ENCODE measurements around the gene UBE2E2. TPM values are rescaled to one million over a fixed set of nuclear protein-coding genes. Genes with fewer than 3 reads are reported as not detected.

The UBE2E2 gene
- total and polyA plus RNA-seq, 2 donors (not counting 1 experiment from before 2014, with no cell fraction given): 16.0 to 45.0 TPM

- Mint-ChIP-seq H3K27me3 (no peaks in the 10 kb centered on the region), H3K27ac (no peak overlapping the region), H3K4me1 (peaks cover 31% of the 10 kb centered on the region), H3K9me3 (ENCODE audit: insufficient read depth) (peaks cover 3% of the 10 kb centered on the region), H3K4me3 (no peak overlapping the region)
- H3K27me3 ChIP-seq (replicated peaks in 1 of 4; ENCODE audit: control extremely low read depth in 1 of 4, control insufficient read depth in 3 of 4, insufficient read depth in 4 of 4, low read length in 3 of 4): no peaks in the 10 kb centered on the region
- ChIA-PET CTCF (no interaction called here), POLR2A (interaction anchor here (0.6 kb wide), 1 partner anchor 479 kb away, joined by 3 read pairs; no protein-coding TSS in a partner anchor)
- H3K9ac ChIP-seq (ENCODE audit: low read length): no peak overlapping the region
- ATAC-seq (ENCODE audit: low read depth) (no peak), DNase-seq (no peak)
- peaks cover 12% of the 10 kb centered on the region for H4K20me1 ChIP-seq (ENCODE audit: control insufficient read depth, insufficient read depth, low read length, poor library complexity, severe bottlenecking)
- H3K4me3 ChIP-seq (ENCODE audit: control extremely low read depth in 1 of 5, extremely low read depth in 1 of 5, insufficient read depth in 1 of 5, low read depth in 2 of 5, low read length in 4 of 5): no peak overlapping the region
- H3K4me2 ChIP-seq (replicated peaks; ENCODE audit: low read depth, low read length, poor library complexity, severe bottlenecking): no peak overlapping the region
- H3K27ac ChIP-seq (ENCODE audit: low read length in 2 of 2): no peak overlapping the region
- intact Hi-C loops (cut with micrococcal nuclease): no loop called here
- peaks cover 27% of the 10 kb centered on the region for H3K79me2 ChIP-seq (ENCODE audit: control insufficient read depth, insufficient read depth, low read length)
- no peak for TF ChIP-seq EZH2 (IDR thresholded peaks at IDR 0.05; ENCODE audit: borderline replicate concordance, insufficient read depth, low read depth, low read length, poor library complexity, severe bottlenecking)
- TF ChIP-seq, protein P1, sequence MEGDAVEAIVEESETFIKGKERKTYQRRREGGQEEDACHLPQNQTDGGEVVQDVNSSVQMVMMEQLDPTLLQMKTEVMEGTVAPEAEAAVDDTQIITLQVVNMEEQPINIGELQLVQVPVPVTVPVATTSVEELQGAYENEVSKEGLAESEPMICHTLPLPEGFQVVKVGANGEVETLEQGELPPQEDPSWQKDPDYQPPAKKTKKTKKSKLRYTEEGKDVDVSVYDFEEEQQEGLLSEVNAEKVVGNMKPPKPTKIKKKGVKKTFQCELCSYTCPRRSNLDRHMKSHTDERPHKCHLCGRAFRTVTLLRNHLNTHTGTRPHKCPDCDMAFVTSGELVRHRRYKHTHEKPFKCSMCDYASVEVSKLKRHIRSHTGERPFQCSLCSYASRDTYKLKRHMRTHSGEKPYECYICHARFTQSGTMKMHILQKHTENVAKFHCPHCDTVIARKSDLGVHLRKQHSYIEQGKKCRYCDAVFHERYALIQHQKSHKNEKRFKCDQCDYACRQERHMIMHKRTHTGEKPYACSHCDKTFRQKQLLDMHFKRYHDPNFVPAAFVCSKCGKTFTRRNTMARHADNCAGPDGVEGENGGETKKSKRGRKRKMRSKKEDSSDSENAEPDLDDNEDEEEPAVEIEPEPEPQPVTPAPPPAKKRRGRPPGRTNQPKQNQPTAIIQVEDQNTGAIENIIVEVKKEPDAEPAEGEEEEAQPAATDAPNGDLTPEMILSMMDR (IDR thresholded peaks at IDR 0.05): no peak
- peaks cover 8 to 9% of the 10 kb centered on the region in 2 donors for H3K4me1 ChIP-seq (ENCODE audit: control insufficient read depth in 2 of 2, insufficient read depth in 2 of 2, low read length in 2 of 2)
- peaks cover 0 to 4% of the 10 kb centered on the region in 2 experiments for H3K36me3 ChIP-seq (replicated peaks in 1 of 2; ENCODE audit: control extremely low read depth in 1 of 2, control insufficient read depth in 1 of 2, extremely low read depth in 1 of 2, insufficient read depth in 2 of 2, low read length in 1 of 2)
- over 99% methylated on average over 6 of the region's 6 CpGs for WGBS (ENCODE audit: insufficient coverage)
- no peak overlapping the region for H2AFZ ChIP-seq (ENCODE audit: insufficient read depth, low read depth, low read length, poor library complexity, severe bottlenecking)
- H3K9me3 ChIP-seq (ENCODE audit: control extremely low read depth in 1 of 3, control insufficient read depth in 2 of 3, insufficient read depth in 1 of 3, low read length in 2 of 3): peaks cover 1 to 28% (median 22%) of the 10 kb centered on the region in 3 donors
These were observed 282.8 kb downstream of the UBE2E2 start for GRCh38 chr3:23485922-23486321.

DNA sequence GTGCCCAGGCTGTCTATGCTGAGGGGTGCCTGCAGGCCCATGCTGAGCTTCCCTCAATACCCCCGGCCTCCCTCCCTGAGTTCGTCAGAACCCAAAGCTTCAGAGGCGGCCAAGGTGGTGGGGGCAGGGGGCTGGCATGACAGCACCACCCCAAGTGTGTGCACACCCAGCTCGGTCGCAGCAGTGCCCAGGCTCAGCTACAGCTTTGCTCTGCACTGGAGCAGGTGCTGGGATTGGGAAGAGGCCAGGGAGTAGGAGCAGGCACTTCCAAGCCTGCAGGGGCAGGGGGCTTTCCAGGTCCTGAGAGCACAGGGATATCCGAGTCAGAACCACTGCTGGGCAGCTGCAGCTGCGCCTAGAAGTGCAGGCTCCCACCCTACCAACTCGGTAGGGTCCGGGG is 283.9 kb downstream of the UBE2E2 start:
- H3K9me3 Mint-ChIP-seq (ENCODE audit: insufficient read depth): peaks cover 3% of the 10 kb centered on the region
- H2AFZ ChIP-seq (ENCODE audit: insufficient read depth, low read depth, low read length, poor library complexity, severe bottlenecking): no peak overlapping the region
- H3K79me2 ChIP-seq (ENCODE audit: control insufficient read depth, insufficient read depth, low read length): peaks cover 27% of the 10 kb centered on the region
- no peak for ATAC-seq (ENCODE audit: low read depth)
- H3K27ac ChIP-seq (ENCODE audit: low read length in 2 of 2): no peak overlapping the region
- POLR2A ChIA-PET: no interaction called here
- no peak overlapping the region for H3K27ac Mint-ChIP-seq
- peaks cover 12% of the 10 kb centered on the region for H4K20me1 ChIP-seq (ENCODE audit: control insufficient read depth, insufficient read depth, low read length, poor library complexity, severe bottlenecking)
- no peak overlapping the region for H3K4me2 ChIP-seq (replicated peaks; ENCODE audit: low read depth, low read length, poor library complexity, severe bottlenecking)
- H3K4me3 Mint-ChIP-seq: no peak overlapping the region
- CTCF ChIA-PET: no interaction called here
- H3K27me3 Mint-ChIP-seq: no peaks in the 10 kb centered on the region
- no peak for DNase-seq
- intact Hi-C loops (cut with micrococcal nuclease): no loop called here
- peaks cover 0 to 5% of the 10 kb centered on the region in 2 donors for H3K4me1 ChIP-seq (ENCODE audit: control insufficient read depth in 2 of 2, insufficient read depth in 2 of 2, low read length in 2 of 2)
- H3K9ac ChIP-seq (ENCODE audit: low read length): no peak overlapping the region
- peaks cover 26% of the 10 kb centered on the region for H3K4me1 Mint-ChIP-seq
- H3K27me3 ChIP-seq (replicated peaks in 1 of 4; ENCODE audit: control extremely low read depth in 1 of 4, control insufficient read depth in 3 of 4, insufficient read depth in 4 of 4, low read length in 3 of 4): no peaks in the 10 kb centered on the region
- H3K9me3 ChIP-seq (ENCODE audit: control extremely low read depth in 1 of 3, control insufficient read depth in 2 of 3, insufficient read depth in 1 of 3, low read length in 2 of 3): peaks cover 1 to 28% (median 22%) of the 10 kb centered on the region in 3 donors
- H3K4me3 ChIP-seq (ENCODE audit: control extremely low read depth in 1 of 5, extremely low read depth in 1 of 5, insufficient read depth in 1 of 5, low read depth in 2 of 5, low read length in 4 of 5): no peak overlapping the region
- 98% methylated on average over 9 of the region's 9 CpGs for WGBS (ENCODE audit: insufficient coverage)
- TF ChIP-seq EZH2 (IDR thresholded peaks at IDR 0.05; ENCODE audit: borderline replicate concordance, insufficient read depth, low read depth, low read length, poor library complexity, severe bottlenecking): no peak
- TF ChIP-seq, protein P1 (IDR thresholded peaks at IDR 0.05): no peak
- peaks cover 0 to 4% of the 10 kb centered on the region in 2 experiments for H3K36me3 ChIP-seq (replicated peaks in 1 of 2; ENCODE audit: control extremely low read depth in 1 of 2, control insufficient read depth in 1 of 2, extremely low read depth in 1 of 2, insufficient read depth in 2 of 2, low read length in 1 of 2)

Data from B cell (primary cell).